H1 (cell line): ENCODE data around the gene CEP192.

ENCODE experiments used
- BCL11A ChIP-seq, 2 experiments: IDR thresholded peaks; one replicate each; pipeline ENCODE4 v1.6.1; 2011; ENCODE audit warnings: low read depth in 2 of 2, low read length in 2 of 2, mild to moderate bottlenecking in 2 of 2
- CEBPB ChIP-seq: IDR thresholded peaks from 2 replicates; pipeline ENCODE4 v1.6.1; 2012; ENCODE audit warnings: low read depth, low read length
- CHD1 ChIP-seq: IDR thresholded peaks from 2 replicates; pipeline ENCODE4 v1.6.1; 2012; ENCODE audit warnings: low read depth, low read length, improper control_type of control experiment
- EP300 ChIP-seq, 2 experiments: IDR thresholded peaks; 1 replicate in 1 of 2; 2 replicates in 1 of 2; pipeline ENCODE4 v1.6.1; 2011 to 2012; ENCODE audit warnings: low read depth in 2 of 2, low read length in 2 of 2, mild to moderate bottlenecking in 2 of 2, borderline replicate concordance in 1 of 2, inconsistent platforms in 1 of 2, moderate library complexity in 1 of 2
- EZH2 ChIP-seq: fragments of 200-600 bp; sonication (generic); IDR thresholded peaks from 2 replicates; pipeline ENCODE4 v1.7.1; 2012; ENCODE audit warnings: low read depth, mild to moderate bottlenecking, moderate library complexity, low read length, inconsistent platforms; ENCODE audit not compliant: severe bottlenecking
- GTF2F1 ChIP-seq: IDR thresholded peaks from 2 replicates; pipeline ENCODE4 v1.6.1; 2012; ENCODE audit warnings: low read depth, low read length, improper control_type of control experiment, borderline replicate concordance
- KDM5A ChIP-seq: fragments of 200-600 bp; IDR thresholded peaks from 2 replicates; pipeline ENCODE4 v1.7.1; 2012; ENCODE audit warnings: mild to moderate bottlenecking, low read length, inconsistent platforms, mixed read lengths
- MAX ChIP-seq: IDR thresholded peaks from 2 replicates; pipeline ENCODE4 v1.6.1; 2012; ENCODE audit warnings: inconsistent platforms
- POLR2AphosphoS5 ChIP-seq: IDR thresholded peaks from 2 replicates; pipeline ENCODE4 v1.6.1; 2011; ENCODE audit warnings: low read depth, low read length
- RAD21 ChIP-seq, 2 experiments: IDR thresholded peaks in 1 of 2; conservative IDR thresholded peaks in 1 of 2; 2 replicates each; pipeline ENCODE4 v1.6.1; 2011; ENCODE audit warnings: low read depth in 2 of 2, low read length in 2 of 2, improper control_type of control experiment in 1 of 2, inconsistent platforms in 1 of 2, mild to moderate bottlenecking in 1 of 2, moderate library complexity in 1 of 2
- SIX5 ChIP-seq: IDR thresholded peaks from 2 replicates; pipeline ENCODE4 v1.6.1; 2011; ENCODE audit warnings: mild to moderate bottlenecking, low read depth, low read length
- TAF1 ChIP-seq: IDR thresholded peaks from 2 replicates; pipeline ENCODE4 v1.6.1; 2011; ENCODE audit warnings: mild to moderate bottlenecking, low read depth, low read length
- TEAD4 ChIP-seq: IDR thresholded peaks from 2 replicates; pipeline ENCODE4 v1.6.1; 2012; ENCODE audit warnings: low read depth, low read length, inconsistent platforms, mixed read lengths
- TF ChIP-seq, protein P1 (sequence below), 3 experiments: IDR thresholded peaks; 1 replicate in 2 of 3; 2 replicates in 1 of 3; pipeline versions ENCODE4 v1.5.1 to v1.6.1; 2011; ENCODE audit warnings: low read length in 3 of 3, mild to moderate bottlenecking in 3 of 3, inconsistent platforms in 2 of 3, low read depth in 1 of 3, moderate library complexity in 1 of 3; ENCODE audit not compliant: insufficient read depth in 1 of 3; ENCODE audit errors: control extremely low read depth in 1 of 3

DNA sequence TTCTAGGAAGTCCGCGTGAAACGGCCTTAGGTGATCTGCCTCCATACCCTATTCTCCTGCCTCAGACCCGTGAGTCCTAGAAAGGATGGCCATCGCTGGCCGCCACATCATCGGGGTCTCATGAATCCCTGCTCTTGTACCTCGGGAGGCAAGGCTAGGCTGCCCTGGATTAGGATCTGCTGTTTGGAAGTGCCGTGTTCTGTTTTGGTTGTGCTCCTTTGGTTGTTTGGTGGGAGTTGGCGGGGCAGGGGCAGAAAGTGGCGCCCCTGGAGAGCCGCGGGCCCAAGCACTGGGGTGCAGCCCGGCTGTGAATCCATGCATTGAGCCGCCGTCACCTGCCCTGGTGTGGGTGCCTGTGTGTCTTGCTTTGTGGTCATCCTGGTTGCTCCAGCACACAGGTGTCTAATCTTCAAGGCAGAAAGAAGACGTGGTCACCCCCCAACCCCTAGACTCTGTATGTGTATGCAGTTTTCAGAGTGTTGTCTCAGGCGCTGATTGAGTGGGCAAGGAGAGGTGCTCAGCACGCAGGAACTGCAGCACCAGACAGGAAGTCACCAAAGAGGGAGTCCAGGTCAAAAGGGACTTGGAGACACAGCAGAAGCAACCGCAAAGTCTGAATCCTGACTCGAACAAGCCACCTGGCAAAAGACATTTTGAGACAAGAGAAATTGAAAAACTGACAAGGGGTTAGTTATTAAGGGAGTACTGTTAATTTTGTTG lies 147.4 kb downstream of the CEP192 start:
- TF ChIP-seq, protein P1, sequence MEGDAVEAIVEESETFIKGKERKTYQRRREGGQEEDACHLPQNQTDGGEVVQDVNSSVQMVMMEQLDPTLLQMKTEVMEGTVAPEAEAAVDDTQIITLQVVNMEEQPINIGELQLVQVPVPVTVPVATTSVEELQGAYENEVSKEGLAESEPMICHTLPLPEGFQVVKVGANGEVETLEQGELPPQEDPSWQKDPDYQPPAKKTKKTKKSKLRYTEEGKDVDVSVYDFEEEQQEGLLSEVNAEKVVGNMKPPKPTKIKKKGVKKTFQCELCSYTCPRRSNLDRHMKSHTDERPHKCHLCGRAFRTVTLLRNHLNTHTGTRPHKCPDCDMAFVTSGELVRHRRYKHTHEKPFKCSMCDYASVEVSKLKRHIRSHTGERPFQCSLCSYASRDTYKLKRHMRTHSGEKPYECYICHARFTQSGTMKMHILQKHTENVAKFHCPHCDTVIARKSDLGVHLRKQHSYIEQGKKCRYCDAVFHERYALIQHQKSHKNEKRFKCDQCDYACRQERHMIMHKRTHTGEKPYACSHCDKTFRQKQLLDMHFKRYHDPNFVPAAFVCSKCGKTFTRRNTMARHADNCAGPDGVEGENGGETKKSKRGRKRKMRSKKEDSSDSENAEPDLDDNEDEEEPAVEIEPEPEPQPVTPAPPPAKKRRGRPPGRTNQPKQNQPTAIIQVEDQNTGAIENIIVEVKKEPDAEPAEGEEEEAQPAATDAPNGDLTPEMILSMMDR (IDR thresholded peaks at IDR 0.05; ENCODE audit: control extremely low read depth in 1 of 3, insufficient read depth in 1 of 3, low read depth in 1 of 3, low read length in 3 of 3): no peak
- TF ChIP-seq CHD1 (no peak), EP300 (IDR thresholded peaks at IDR 0.05; ENCODE audit: borderline replicate concordance in 1 of 2, low read depth in 2 of 2, low read length in 2 of 2) (no peak), CEBPB (no peak), POLR2AphosphoS5 (no peak), BCL11A (IDR thresholded peaks at IDR 0.05; ENCODE audit: low read depth in 2 of 2, low read length in 2 of 2) (no peak), KDM5A (no peak), EZH2 (no peak), SIX5 (no peak), GTF2F1 (no peak), TEAD4 (no peak), RAD21 (IDR thresholded peaks at IDR 0.05 in 1 of 2, conservative IDR thresholded peaks at IDR 0.05 in 1 of 2; ENCODE audit: low read depth in 2 of 2, low read length in 2 of 2) (no peak), TAF1 (no peak), MAX (no peak)
